Epithelial cell of esophagus (primary cell): ENCODE data around the gene SEPHS1.
A peak's percentile ranks its signal among the peaks of the same experiment; 100 is the strongest.
"Not testable (repeated sequence)": the region's sequence is repeated elsewhere in the genome, so short reads cannot be mapped to it uniquely, and the experiment has no call there.

Experiments used
- DNase-seq: peaks from one replicate; pipeline ENCODE4 v3.0.0; 2010; ENCODE audit warnings: low read depth
- H3K4me3 ChIP-seq: 2 replicates; pipeline ENCODE4 v1.5.1; 2011; ENCODE audit warnings: mild to moderate bottlenecking, low read length, control low read depth
- TF ChIP-seq, protein P1 (sequence below): IDR thresholded peaks from 2 replicates; pipeline ENCODE4 v1.5.1; 2011; ENCODE audit warnings: low read depth, mild to moderate bottlenecking, low read length, control low read depth, inconsistent platforms; ENCODE audit not compliant: insufficient read depth; ENCODE audit errors: missing control alignments

Gene SEPHS1

DNA sequence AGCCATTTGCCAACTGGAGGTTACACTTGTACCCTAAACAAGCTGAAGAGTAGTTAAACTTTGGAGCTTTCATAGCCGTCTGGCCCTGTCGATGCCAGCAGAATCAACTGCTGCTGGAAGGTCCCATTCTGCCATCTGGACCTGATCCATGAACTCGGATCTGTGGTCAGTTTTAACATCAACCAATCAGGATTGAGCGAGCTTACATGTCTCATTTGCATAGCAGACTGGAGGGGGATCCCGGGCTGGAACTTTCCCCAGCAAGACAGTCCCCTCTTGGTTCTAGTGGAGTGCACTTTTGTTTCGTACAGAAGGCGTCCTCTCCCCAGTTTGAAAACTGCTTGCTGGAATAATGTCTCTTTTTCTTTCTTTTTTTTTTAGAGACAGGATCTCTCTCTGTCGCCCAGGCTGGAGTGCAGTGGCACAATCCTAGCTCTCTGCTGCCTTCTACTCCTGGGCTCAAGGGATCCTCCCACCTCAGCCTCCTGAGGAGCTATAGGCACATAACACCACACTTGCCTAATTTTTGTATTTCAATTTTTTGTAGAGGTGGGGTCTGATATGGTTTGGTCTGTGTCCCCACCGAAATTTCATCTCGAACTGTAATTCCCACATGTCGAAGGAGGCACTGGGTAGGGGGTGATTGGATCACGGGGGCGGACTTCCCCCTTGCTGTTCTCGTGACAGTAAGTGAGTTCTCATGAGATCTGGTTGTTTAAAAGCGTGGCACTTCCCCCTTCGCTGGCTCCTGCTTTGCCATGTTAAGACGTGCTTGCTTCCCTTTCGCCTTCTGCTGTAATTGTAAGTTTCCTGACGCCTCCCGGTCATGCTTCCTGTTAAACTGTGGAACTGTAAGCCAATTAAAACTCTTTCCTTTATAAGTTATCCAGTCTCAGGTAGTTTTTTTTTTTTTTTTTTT, 42.8 kb upstream of the SEPHS1 start:
- TF ChIP-seq, protein P1, sequence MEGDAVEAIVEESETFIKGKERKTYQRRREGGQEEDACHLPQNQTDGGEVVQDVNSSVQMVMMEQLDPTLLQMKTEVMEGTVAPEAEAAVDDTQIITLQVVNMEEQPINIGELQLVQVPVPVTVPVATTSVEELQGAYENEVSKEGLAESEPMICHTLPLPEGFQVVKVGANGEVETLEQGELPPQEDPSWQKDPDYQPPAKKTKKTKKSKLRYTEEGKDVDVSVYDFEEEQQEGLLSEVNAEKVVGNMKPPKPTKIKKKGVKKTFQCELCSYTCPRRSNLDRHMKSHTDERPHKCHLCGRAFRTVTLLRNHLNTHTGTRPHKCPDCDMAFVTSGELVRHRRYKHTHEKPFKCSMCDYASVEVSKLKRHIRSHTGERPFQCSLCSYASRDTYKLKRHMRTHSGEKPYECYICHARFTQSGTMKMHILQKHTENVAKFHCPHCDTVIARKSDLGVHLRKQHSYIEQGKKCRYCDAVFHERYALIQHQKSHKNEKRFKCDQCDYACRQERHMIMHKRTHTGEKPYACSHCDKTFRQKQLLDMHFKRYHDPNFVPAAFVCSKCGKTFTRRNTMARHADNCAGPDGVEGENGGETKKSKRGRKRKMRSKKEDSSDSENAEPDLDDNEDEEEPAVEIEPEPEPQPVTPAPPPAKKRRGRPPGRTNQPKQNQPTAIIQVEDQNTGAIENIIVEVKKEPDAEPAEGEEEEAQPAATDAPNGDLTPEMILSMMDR, result no peak
- no peak overlapping the region for H3K4me3 ChIP-seq
- no peak for DNase-seq

- no peak for DNase-seq
- TF ChIP-seq, protein P1, result no peak
- no peak overlapping the region for H3K4me3 ChIP-seq
Measured at GRCh38 chr10:13388478-13389230, 40.6 kb upstream of the SEPHS1 start.

- DNase-seq, result no peak
Measured at GRCh38 chr10:13386021-13386420, 37.9 kb upstream of the SEPHS1 start.

DNA sequence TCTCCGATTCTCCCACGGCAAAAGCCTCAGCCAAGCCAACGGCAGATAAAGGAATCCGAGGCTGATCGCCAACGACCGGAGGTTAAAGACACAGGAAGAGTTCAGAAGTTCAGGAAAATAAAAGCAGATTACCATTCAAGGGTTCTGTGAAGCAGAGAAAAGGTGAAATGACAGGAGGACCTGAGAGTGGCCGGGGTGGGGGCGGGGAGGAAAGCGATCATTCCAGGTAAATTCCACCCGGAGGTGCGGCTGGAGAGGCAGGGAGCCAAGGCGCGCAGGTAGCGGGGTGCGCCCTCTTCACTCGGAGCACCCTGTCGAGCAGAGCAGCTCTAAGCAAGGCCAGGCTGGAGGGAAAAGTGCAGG, 35.3 kb upstream of the SEPHS1 start:
- DNase-seq, result peak; percentile 52
- TF ChIP-seq, protein P1, result no peak
- peak overlapping the region; percentile 49 for H3K4me3 ChIP-seq

More at GRCh38 chr10:13386021-13386420, 37.9 kb upstream of the SEPHS1 start:
- TF ChIP-seq, protein P1, result no peak
- no peak overlapping the region for H3K4me3 ChIP-seq

DNA sequence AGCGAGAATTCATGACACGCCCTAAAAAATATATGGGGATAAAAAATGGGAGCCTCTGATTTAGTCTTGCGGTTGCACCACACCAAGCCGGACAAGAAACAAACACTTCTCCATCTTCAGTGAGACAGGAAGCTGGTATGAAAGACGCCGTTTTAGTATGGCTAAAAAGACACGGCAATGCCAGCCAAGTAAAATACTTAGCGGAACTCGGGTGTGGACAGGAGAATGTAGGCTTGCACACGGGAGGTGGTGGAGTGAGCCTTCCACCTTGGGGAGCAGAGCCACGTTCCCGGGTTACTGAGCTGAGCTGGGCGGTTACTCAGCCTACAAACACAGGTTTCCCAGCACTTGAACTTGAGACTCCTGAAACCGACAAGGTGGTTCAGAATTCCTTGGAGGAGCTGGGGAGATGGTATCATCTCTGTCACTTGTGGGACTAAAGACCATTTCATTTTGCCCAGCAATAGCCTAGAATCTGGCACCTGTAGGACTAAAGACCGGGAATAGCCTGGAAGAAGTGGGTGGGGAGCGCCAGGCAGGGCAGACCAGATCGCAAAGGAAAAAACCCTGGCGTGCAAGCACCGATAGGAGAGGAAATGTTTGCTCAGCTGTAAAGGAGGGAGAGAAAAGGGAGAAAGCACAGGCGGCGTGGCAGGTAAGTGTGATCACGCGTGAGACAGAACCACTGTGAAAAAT, 34.8 kb upstream of the SEPHS1 start:
- TF ChIP-seq, protein P1, result no peak
- H3K4me3 ChIP-seq, result peak overlapping the region; percentile 49
- DNase-seq, result peak; percentile 39

- not testable (repeated sequence) for H3K4me3 ChIP-seq, DNase-seq
Measured at GRCh38 chr10:13379061-13379460, 31.0 kb upstream of the SEPHS1 start.

DNA sequence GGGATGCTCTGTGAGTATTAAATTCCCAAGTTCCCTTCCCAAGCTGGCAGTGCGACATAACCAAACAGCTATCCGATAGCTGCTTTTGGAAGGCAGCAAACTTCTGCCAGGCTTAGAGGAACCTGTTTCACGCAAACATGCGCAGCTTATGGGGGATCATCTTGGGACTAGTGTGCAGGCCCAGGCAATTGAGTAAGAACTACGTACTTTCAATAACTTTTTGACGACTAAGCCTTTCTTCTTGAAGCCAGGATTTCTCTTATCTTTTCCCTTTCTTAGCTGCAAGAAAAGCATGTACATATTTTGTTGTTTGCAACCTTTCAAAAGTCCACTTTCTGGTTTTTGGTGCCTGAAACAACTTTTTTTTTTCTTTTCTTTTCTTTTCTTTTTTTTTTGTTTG, 28.7 kb upstream of the SEPHS1 start:
- H3K4me3 ChIP-seq, result no peak overlapping the region
- no peak for DNase-seq
- TF ChIP-seq, protein P1, result no peak
